Adrenal gland (tissue), 12 donors: ENCODE data around the gene NRXN3. TPM values are rescaled to one million over a fixed set of nuclear protein-coding genes. Genes with fewer than 3 reads are reported as not detected.

Source experiments
- DNase-seq, 7 donors: peaks; one replicate each; pipeline ENCODE4 v3.0.0-alpha.2; 2019 to 2020
- H3K27ac ChIP-seq, 5 donors: fragments of 200-600 bp; sonication (generic) in 4 of 5; 1 replicate in 3 of 5; 2 replicates in 2 of 5; pipeline versions ENCODE4 v1.5.1 to v1.8.0; 2016 to 2020; ENCODE audit warnings: mild to moderate bottlenecking in 1 of 5
- H3K27me3 ChIP-seq: fragments of 200-600 bp; 2 replicates; pipeline ENCODE4 v1.8.0; 2021
- H3K36me3 ChIP-seq, 2 donors: fragments of 200-600 bp; replicated peaks in 1 of 2; 1 replicate in 1 of 2; 2 replicates in 1 of 2; pipeline versions ENCODE4 v1.5.1 to v1.8.0; 2018 to 2022
- H3K4me1 ChIP-seq, 2 donors: fragments of 200-600 bp; replicated peaks in 1 of 2; 1 replicate in 1 of 2; 2 replicates in 1 of 2; pipeline versions ENCODE4 v1.5.1 to v1.8.0; 2018 to 2021
- H3K4me3 ChIP-seq, 4 donors: fragments of 200-600 bp; sonication (generic) in 3 of 4; one replicate each; pipeline ENCODE4 v1.5.1; 2016 to 2018
- H3K9me3 ChIP-seq, 3 donors: fragments of 200-600 bp; sonication (generic) in 1 of 3; replicated peaks in 1 of 3; 1 replicate in 2 of 3; 2 replicates in 1 of 3; pipeline versions ENCODE4 v1.5.1 to v1.8.0; 2016 to 2021
- POLR2A ChIP-seq, 2 donors: fragments of 450-650 bp; IDR thresholded peaks; one replicate each; pipeline ENCODE4 v1.6.1; 2017; ENCODE audit warnings: antibody characterized with exemption in 2 of 2, mild to moderate bottlenecking in 2 of 2, moderate library complexity in 1 of 2
- WGBS, 4 donors: extraction: QIAGEN DNeasy Blood & Tissue Kit in 2 of 4; methylation state at CpG; one replicate each; pipeline versions ENCODE4 v1.1.5 to v1.1.7; 2013 to 2017; 5-methylcytosine and 5-hydroxymethylcytosine counted together
- intact Hi-C, 2 donors: fragments of 100-400 bp; cut with DNase I; formaldehyde crosslinking; loops; one replicate each; pipeline versions ENCODE4 v1.14.1 to v1.15.0; 2022 to 2023
- polyA plus RNA-seq, 3 donors: library from polyadenylated mRNA; stranded (reverse); fragments of 200-250 nt in 2 of 3; fragments of 350-450 nt in 1 of 3; fragmentation: Illumina TruSeq in 1 of 3; extraction: RNeasy Lipid Tissue Mini Kit (QIAGEN cat#74804) in 1 of 3; gene quantifications; one replicate each; pipeline ENCODE4 v1.2.3, GENCODE V29; 2013 to 2014
- total RNA-seq, 9 donors: library from RNA; depleted of rRNA in 4 of 9; stranded (reverse); fragments of >200 nt in 4 of 9; fragments of 120-200 nt in 1 of 9; fragmentation: NEBNext Ultra II Directional in 1 of 9; extraction: Animal tissue kit (Norgen Biotek cat#: 25700) in 1 of 9; gene quantifications; one replicate each; pipeline versions ENCODE4 v1.1.0 to v1.2.4, GENCODE V29; 2013 to 2023
- TF ChIP-seq, protein P1 (sequence below), 6 experiments: fragments of 450-650 bp in 4 of 6; fragments of 200-600 bp in 2 of 6; sonication (generic) in 1 of 6; IDR thresholded peaks; 1 replicate in 5 of 6; 2 replicates in 1 of 6; pipeline versions ENCODE4 v1.5.1 to v1.8.0; 2016 to 2021; ENCODE audit warnings: antibody characterized with exemption in 6 of 6, mild to moderate bottlenecking in 2 of 6, moderate library complexity in 1 of 6
- donor health status: healthy with polysubstance abuse.
- donor health status: Bipolar disorder and iron deficiency.
- donor health status: DM: yes; HTN: yes; CAD: no.
- donor health status: DM: no; HTN: no; CAD: no.
- donor health status: DM: no; HTN: no; CAD: no.
- donor health status: DM: yes; HTN: yes; CAD: no.

Gene NRXN3
- total and polyA plus RNA-seq, 12 donors = 0.09 to 8.5 (median 1.6) TPM

DNA sequence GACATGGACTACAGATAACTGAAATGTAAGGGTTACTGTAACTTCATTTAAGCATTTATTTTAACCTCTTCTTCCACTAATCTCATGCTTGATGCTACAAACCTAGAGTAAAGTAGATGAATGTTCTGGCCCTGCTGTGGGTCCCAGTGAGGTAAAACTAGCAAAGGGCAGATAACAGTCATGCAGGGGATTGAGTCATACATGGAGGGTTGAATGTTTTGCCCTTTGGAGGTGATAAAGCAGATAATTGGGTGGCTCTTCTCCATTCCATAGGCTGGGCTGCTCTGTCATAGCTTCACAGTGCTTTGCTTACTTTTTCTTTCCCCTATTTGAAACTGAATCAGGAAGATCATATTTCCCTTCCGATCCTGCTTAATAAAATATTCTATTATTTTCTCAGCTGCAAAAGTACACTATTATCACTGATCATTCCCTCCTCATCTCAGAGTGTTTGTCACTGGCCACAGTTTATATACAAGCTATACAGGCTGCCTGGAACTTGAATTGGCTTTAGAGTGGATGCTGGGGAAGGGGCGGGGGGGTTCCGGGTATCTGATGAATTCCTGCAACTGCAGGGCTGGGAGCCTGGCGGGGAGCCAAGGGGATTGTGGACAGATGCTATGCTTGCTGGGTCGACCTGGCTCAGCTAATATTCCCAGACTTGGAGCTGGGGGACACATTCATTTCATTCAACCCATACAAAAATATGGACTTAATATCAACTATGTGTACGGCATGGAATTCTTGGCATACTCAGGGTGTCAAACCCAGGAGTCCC lies 235.1 kb downstream of the NRXN3 start:
- no peak for DNase-seq
- no peak for TF ChIP-seq POLR2A (IDR thresholded peaks at IDR 0.05)
- TF ChIP-seq, protein P1, sequence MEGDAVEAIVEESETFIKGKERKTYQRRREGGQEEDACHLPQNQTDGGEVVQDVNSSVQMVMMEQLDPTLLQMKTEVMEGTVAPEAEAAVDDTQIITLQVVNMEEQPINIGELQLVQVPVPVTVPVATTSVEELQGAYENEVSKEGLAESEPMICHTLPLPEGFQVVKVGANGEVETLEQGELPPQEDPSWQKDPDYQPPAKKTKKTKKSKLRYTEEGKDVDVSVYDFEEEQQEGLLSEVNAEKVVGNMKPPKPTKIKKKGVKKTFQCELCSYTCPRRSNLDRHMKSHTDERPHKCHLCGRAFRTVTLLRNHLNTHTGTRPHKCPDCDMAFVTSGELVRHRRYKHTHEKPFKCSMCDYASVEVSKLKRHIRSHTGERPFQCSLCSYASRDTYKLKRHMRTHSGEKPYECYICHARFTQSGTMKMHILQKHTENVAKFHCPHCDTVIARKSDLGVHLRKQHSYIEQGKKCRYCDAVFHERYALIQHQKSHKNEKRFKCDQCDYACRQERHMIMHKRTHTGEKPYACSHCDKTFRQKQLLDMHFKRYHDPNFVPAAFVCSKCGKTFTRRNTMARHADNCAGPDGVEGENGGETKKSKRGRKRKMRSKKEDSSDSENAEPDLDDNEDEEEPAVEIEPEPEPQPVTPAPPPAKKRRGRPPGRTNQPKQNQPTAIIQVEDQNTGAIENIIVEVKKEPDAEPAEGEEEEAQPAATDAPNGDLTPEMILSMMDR (IDR thresholded peaks at IDR 0.05) = no peak
- Histone ChIP-seq H3K4me1 (no peaks in the 10 kb centered on the region), H3K36me3 (no peaks in the 10 kb centered on the region), H3K4me3 (no peak overlapping the region), H3K27ac (no peak overlapping the region), H3K9me3 (no peaks in the 10 kb centered on the region), H3K27me3 (no peaks in the 10 kb centered on the region)
- WGBS, 4 donors = 52 to 59% (median 56%) methylated on average over 6 of the region's 6 CpGs
- intact Hi-C loops = no loop called here

DNA sequence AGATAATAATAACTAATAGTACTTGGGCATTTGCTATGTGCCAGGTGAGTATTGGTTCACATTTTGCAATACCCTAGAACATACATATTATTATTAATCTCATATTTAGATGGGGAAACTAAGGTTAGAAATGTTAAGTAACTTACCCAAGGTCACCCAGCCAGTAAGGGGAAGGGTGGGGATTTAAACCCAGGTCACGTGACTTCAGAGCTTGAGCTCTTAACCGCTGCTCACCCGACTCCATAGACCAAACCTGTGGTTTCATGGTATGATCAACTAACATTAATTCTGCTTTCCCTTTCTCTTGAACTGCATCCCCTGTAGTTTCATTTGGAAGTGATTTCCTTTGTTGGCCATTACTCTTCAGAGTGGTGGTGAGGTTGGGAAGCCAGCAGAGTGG lies 242.3 kb downstream of the NRXN3 start:
- Histone ChIP-seq H3K27me3 (no peaks in the 10 kb centered on the region), H3K9me3 (no peaks in the 10 kb centered on the region), H3K4me3 (no peak overlapping the region), H3K4me1 (no peaks in the 10 kb centered on the region), H3K27ac (no peak overlapping the region), H3K36me3 (no peaks in the 10 kb centered on the region)
- no peak for DNase-seq
- intact Hi-C loops = no loop called here
- TF ChIP-seq, protein P1 (IDR thresholded peaks at IDR 0.05) = no peak
- no peak for TF ChIP-seq POLR2A (IDR thresholded peaks at IDR 0.05)
- 79 to 88% (median 84%) methylated on average over 3 of the region's 3 CpGs for WGBS, 4 donors

DNA sequence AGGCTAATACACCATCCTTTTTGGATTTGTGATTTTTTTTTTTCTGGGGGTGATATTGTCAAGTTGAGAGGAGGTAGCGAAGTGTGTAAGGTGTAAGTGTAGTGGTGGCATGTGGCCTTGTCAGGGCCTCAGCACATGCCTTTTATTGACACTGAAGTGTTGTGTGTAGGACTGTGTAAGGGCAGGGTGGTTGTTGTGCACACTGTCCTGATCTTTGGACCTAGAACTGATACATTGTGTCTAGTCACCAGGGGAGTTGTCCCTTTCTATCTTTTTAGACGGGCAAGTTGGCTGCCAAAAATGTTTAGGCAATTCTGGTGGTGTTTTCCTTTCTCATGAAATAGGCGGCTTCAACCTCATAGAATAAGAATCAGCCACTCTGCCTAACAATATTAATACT lies 244.0 kb downstream of the NRXN3 start:
- Histone ChIP-seq H3K27me3 (no peaks in the 10 kb centered on the region), H3K27ac (no peak overlapping the region), H3K9me3 (no peaks in the 10 kb centered on the region), H3K36me3 (no peaks in the 10 kb centered on the region), H3K4me1 (no peaks in the 10 kb centered on the region), H3K4me3 (no peak overlapping the region)
- 68 to 79% (median 76%) methylated on average over 3 of the region's 3 CpGs for whole genome bisulfite sequencing, 4 donors
- DNase-seq = no peak
- intact Hi-C loops = no loop called here
- no peak for TF ChIP-seq POLR2A (IDR thresholded peaks at IDR 0.05)
- TF ChIP-seq, protein P1 (IDR thresholded peaks at IDR 0.05) = no peak

DNA sequence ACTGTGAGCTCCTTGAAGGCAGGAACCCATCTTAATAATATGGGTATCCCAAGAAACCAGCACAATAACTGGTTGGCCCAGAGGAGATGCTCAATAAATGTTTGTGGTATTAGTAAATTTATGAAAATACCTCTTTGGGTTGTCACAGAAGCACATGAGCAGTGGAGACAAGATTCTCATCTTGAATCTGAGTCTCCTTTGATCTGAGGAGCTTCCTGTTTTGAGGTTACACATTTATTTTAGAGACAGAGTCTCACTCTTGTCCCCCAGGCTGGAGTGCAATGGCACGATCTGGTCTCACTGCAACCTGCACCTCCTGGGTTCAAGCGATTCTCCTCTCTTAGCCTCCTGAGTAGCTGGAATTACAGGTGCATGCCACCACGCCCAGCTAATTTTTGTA lies 247.4 kb downstream of the NRXN3 start:
- Histone ChIP-seq H3K36me3 (no peaks in the 10 kb centered on the region), H3K4me1 (no peaks in the 10 kb centered on the region), H3K9me3 (no peaks in the 10 kb centered on the region), H3K4me3 (no peak overlapping the region), H3K27ac (no peak overlapping the region), H3K27me3 (no peaks in the 10 kb centered on the region)
- no peak for TF ChIP-seq POLR2A (IDR thresholded peaks at IDR 0.05)
- TF ChIP-seq, protein P1 (IDR thresholded peaks at IDR 0.05) = no peak
- 74 to 88% (median 81%) methylated on average over 3 of the region's 3 CpGs for WGBS, 4 donors
- intact Hi-C loops = no loop called here
- DNase-seq = no peak
